Caco-2 (cell line): ENCODE results near the gene ABCA9. TPM values are rescaled to one million over a fixed set of nuclear protein-coding genes. Genes with fewer than 3 reads are reported as not detected.
"Not testable (repeated sequence)": the region's sequence is repeated elsewhere in the genome, so short reads cannot be mapped to it uniquely, and the experiment has no call there.

Source experiments
- BruUV-seq: library from RNA; stranded (reverse); fragments of 400-500 nt; replicated peaks from 2 replicates; lab custom pipeline; 2021; lab: Mats Ljungman, UMichigan
- CTCF ChIA-PET: fragments of 300-600 bp; sonication (Branson Sonifier 250); formaldehyde crosslinking; loops from one replicate; lab custom pipeline; 2022; ENCODE audit warnings: antibody characterized with exemption; lab: Charles Lee
- POLR2A ChIA-PET: fragments of 300-600 bp; sonication (Branson Sonifier 250); formaldehyde crosslinking; loops from one replicate; lab custom pipeline; 2022; ENCODE audit warnings: antibody characterized with exemption; lab: Charles Lee
- DNase-seq, 2 experiments: peaks; one replicate each; pipeline versions ENCODE4 v3.0.0 to v3.0.0-alpha.2; 2020 to 2022
- H3K27me3 ChIP-seq: replicated peaks from 2 replicates; pipeline ENCODE4 v1.6.0; 2011; ENCODE audit warnings: low read length; ENCODE audit not compliant: control insufficient read depth, insufficient read depth
- H3K36me3 ChIP-seq: 2 replicates; pipeline ENCODE4 v1.5.1; 2011; ENCODE audit warnings: low read length; ENCODE audit not compliant: control insufficient read depth, insufficient read depth
- H3K4me1 ChIP-seq: fragments of 250-450 bp; sonication (Bioruptor Pico); 2 replicates; pipeline ENCODE4 v1.5.1; 2020; ENCODE audit warnings: mild to moderate bottlenecking
- H3K4me3 ChIP-seq: 2 replicates; pipeline ENCODE4 v1.5.1; 2011; ENCODE audit warnings: low read depth, mild to moderate bottlenecking, control low read depth, low read length
- H3K9me3 ChIP-seq: fragments of 250-450 bp; sonication (Bioruptor Pico); 2 replicates; pipeline ENCODE4 v1.5.1; 2020; ENCODE audit warnings: mild to moderate bottlenecking, moderate library complexity
- H3K27ac Mint-ChIP-seq: one replicate; pipeline ENCODE4 v1.8.0; 2022; ENCODE audit warnings: mixed read lengths; ENCODE audit not compliant: unreplicated experiment
- H3K27me3 Mint-ChIP-seq: one replicate; pipeline ENCODE4 v1.8.0; 2022; ENCODE audit warnings: mixed read lengths; ENCODE audit not compliant: insufficient read depth, unreplicated experiment
- H3K36me3 Mint-ChIP-seq: one replicate; pipeline ENCODE4 v1.8.0; 2022; ENCODE audit warnings: mild to moderate bottlenecking, mixed read lengths; ENCODE audit not compliant: insufficient read depth, unreplicated experiment
- H3K4me1 Mint-ChIP-seq: one replicate; pipeline ENCODE4 v1.8.0; 2022; ENCODE audit warnings: low read depth, mixed read lengths; ENCODE audit not compliant: unreplicated experiment
- H3K4me3 Mint-ChIP-seq: one replicate; pipeline ENCODE4 v1.8.0; 2022; ENCODE audit warnings: mild to moderate bottlenecking, moderate library complexity, mixed read lengths; ENCODE audit not compliant: unreplicated experiment
- H3K9me3 Mint-ChIP-seq: one replicate; pipeline ENCODE4 v1.8.0; 2022; ENCODE audit warnings: mixed read lengths; ENCODE audit not compliant: unreplicated experiment
- intact Hi-C: fragments of 100-400 bp; cut with micrococcal nuclease; formaldehyde crosslinking; loops from one replicate; pipeline ENCODE4 v1.10.0; 2022; ENCODE audit not compliant: unreplicated experiment
- total RNA-seq: library from RNA; stranded (reverse); gene quantifications from 2 replicates; pipeline ENCODE4 v1.2.3, GENCODE V29; 2022
- TF ChIP-seq, protein P1 (sequence below), 2 experiments: fragments of 200-600 bp in 1 of 2; IDR thresholded peaks; 1 replicate in 1 of 2; 2 replicates in 1 of 2; pipeline versions ENCODE4 v1.5.1 to v1.8.0; 2011 to 2022; ENCODE audit warnings: antibody characterized with exemption in 1 of 2, control low read depth in 1 of 2, inconsistent platforms in 1 of 2, low read depth in 1 of 2, low read length in 1 of 2, mild to moderate bottlenecking in 1 of 2, moderate library complexity in 1 of 2; ENCODE audit not compliant: insufficient read depth in 1 of 2, severe bottlenecking in 1 of 2, unreplicated experiment in 1 of 2

ABCA9 gene
- total RNA-seq, 1 experiment from 2014 or later = 0.27 TPM

DNA sequence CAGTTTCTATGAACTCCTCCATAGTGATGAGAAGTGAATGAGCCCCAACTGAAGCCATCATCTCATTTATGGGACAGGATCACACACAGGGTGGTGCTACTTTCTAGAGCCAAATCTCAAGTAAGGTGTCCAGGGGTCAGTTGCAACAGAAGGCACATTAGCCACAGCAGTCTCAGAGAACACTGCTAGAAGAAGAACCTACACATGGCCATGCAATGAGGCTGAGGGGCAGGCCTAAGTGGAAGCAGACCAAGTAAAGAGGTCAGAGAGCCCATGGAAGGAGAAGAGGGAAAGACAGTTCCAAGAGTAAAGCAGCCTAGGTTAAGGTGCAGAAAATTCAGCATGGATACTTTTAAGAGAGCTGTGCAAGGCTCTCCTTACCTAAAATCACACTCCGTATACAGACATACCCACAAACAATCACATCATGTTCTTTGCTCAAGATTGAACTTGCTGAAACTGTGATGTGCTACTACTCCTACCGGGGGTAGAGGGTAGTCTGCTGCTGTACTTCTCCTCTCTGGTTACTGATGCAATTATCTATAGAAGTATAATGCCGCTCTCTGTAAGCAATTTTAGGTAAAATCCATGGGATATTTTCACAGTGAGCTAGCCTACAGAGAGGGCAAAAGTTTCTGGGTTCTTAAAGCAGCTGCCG, 107.3 kb downstream of the ABCA9 start:
- ChIA-PET POLR2A (no interaction called here), CTCF (no interaction called here)
- no peaks in the 10 kb centered on the region for H3K36me3 ChIP-seq
- no peak overlapping the region for H3K4me3 ChIP-seq
- H3K9me3 ChIP-seq = no peaks in the 10 kb centered on the region
- DNase-seq = no peak
- H3K27me3 ChIP-seq = no peaks in the 10 kb centered on the region
- intact Hi-C loops = no loop called here
- TF ChIP-seq, protein P1, sequence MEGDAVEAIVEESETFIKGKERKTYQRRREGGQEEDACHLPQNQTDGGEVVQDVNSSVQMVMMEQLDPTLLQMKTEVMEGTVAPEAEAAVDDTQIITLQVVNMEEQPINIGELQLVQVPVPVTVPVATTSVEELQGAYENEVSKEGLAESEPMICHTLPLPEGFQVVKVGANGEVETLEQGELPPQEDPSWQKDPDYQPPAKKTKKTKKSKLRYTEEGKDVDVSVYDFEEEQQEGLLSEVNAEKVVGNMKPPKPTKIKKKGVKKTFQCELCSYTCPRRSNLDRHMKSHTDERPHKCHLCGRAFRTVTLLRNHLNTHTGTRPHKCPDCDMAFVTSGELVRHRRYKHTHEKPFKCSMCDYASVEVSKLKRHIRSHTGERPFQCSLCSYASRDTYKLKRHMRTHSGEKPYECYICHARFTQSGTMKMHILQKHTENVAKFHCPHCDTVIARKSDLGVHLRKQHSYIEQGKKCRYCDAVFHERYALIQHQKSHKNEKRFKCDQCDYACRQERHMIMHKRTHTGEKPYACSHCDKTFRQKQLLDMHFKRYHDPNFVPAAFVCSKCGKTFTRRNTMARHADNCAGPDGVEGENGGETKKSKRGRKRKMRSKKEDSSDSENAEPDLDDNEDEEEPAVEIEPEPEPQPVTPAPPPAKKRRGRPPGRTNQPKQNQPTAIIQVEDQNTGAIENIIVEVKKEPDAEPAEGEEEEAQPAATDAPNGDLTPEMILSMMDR (IDR thresholded peaks at IDR 0.05; ENCODE audit: insufficient read depth in 1 of 2, low read depth in 1 of 2, low read length in 1 of 2, severe bottlenecking in 1 of 2, unreplicated experiment in 1 of 2) = no peak
- Mint-ChIP-seq H3K9me3 (no peaks in the 10 kb centered on the region), H3K36me3 (no peaks in the 10 kb centered on the region), H3K27ac (peak overlapping the region; percentile 51), H3K4me3 (no peak overlapping the region), H3K27me3 (no peaks in the 10 kb centered on the region), H3K4me1 (peaks cover 12% of the 10 kb centered on the region)
- no TSS peak for BruUV-seq
- peaks cover 14% of the 10 kb centered on the region for H3K4me1 ChIP-seq

DNA sequence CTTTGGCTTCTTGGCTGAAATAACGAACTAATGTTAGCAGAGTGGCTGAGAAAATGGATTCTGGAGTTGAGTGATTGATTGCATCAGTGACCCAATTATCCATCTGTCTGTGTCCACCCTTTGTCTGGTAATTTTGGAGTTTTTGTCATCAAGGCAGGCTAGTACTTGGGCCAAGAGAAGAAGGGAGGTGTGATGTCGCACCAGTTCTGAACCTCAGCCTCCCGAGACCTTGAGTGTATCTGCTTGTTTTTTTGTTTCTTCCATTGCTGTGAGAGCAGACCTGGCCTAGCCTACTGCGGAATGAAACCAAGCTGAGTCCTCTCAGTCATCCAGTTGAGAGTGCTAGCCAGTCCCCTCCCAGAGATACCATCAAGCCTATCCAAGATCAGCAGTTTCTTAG, 110.0 kb downstream of the ABCA9 start:
- POLR2A ChIA-PET = no interaction called here
- H3K36me3 Mint-ChIP-seq = no peaks in the 10 kb centered on the region

DNA sequence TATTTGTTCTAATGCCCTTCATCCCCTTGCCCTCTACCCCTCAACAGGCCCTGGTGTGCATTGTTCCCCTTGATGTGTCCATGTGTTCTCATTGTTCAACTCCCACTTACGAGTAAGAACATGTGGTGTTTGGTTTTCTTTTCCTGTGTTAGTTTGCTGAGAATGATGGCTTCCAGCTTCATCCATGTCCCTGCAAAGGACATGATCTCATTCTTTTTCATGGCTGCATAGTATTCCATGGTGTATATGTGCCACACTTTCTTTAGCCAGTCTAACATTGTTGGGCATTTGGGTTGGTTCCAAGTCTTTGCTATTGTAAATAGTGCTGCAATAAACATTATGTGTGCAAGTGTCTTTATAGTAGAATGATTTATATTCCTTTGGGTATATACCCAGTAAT, 112.9 kb downstream of the ABCA9 start:
- H3K27ac Mint-ChIP-seq, CTCF ChIA-PET, POLR2A ChIA-PET, H3K9me3 ChIP-seq, H3K36me3 ChIP-seq, H3K4me3 ChIP-seq, H3K36me3 Mint-ChIP-seq, intact Hi-C loops, H3K9me3 Mint-ChIP-seq, DNase-seq, H3K4me3 Mint-ChIP-seq, BruUV-seq, H3K27me3 ChIP-seq, H3K4me1 ChIP-seq, H3K27me3 Mint-ChIP-seq, H3K4me1 Mint-ChIP-seq: not testable (repeated sequence)

More for the DNA sequence above, 110.0 kb downstream of the ABCA9 start:
- intact Hi-C loops = no loop called here
- no peak overlapping the region for H3K4me3 ChIP-seq
- H3K27me3 Mint-ChIP-seq = no peaks in the 10 kb centered on the region
- no peaks in the 10 kb centered on the region for H3K9me3 Mint-ChIP-seq
- peaks cover 12% of the 10 kb centered on the region for H3K4me1 Mint-ChIP-seq
- BruUV-seq = no TSS peak
- H3K4me1 ChIP-seq = peaks cover 14% of the 10 kb centered on the region
- CTCF ChIA-PET = no interaction called here
- TF ChIP-seq, protein P1 (IDR thresholded peaks at IDR 0.05; ENCODE audit: insufficient read depth in 1 of 2, low read depth in 1 of 2, low read length in 1 of 2, severe bottlenecking in 1 of 2, unreplicated experiment in 1 of 2) = no peak
- no peak for DNase-seq
- no peak overlapping the region for H3K4me3 Mint-ChIP-seq
- H3K36me3 ChIP-seq = no peaks in the 10 kb centered on the region
- H3K9me3 ChIP-seq = no peaks in the 10 kb centered on the region
- no peak overlapping the region for H3K27ac Mint-ChIP-seq
- no peaks in the 10 kb centered on the region for H3K27me3 ChIP-seq
